Upper lobe of right lung (tissue), 1 donor: ENCODE data around the gene IL15RA. TPM values are rescaled to one million over a fixed set of nuclear protein-coding genes. Genes with fewer than 3 reads are reported as not detected.
"Not testable (repeated sequence)": the region's sequence is repeated elsewhere in the genome, so short reads cannot be mapped to it uniquely, and the experiment has no call there.

ENCODE experiments used
- ATAC-seq: fragments of 200-7000 bp; cut with Tn5 transposase; one replicate; pipeline ENCODE4 v1.9.1; 2020; ENCODE audit warnings: mild to moderate bottlenecking, moderate library complexity
- DNase-seq: peaks from one replicate; pipeline ENCODE4 v3.0.0-alpha.2; 2020
- H3K27ac ChIP-seq: fragments of 200-600 bp; one replicate; pipeline ENCODE4 v1.8.0; 2022
- H3K27me3 ChIP-seq: fragments of 200-600 bp; one replicate; pipeline ENCODE4 v1.8.0; 2022; ENCODE audit warnings: mild to moderate bottlenecking
- H3K36me3 ChIP-seq: fragments of 200-600 bp; one replicate; pipeline ENCODE4 v1.8.0; 2022
- H3K4me1 ChIP-seq: fragments of 200-600 bp; one replicate; pipeline ENCODE4 v1.8.0; 2022
- H3K4me3 ChIP-seq: fragments of 200-600 bp; one replicate; pipeline ENCODE4 v1.8.0; 2022; ENCODE audit warnings: mild to moderate bottlenecking
- H3K9me3 ChIP-seq: fragments of 200-600 bp; one replicate; pipeline ENCODE4 v1.8.0; 2022
- intact Hi-C: fragments of 100-400 bp; cut with DNase I; formaldehyde crosslinking; loops from one replicate; pipeline ENCODE4 v1.11.0; 2022
- total RNA-seq: library from RNA; stranded (reverse); fragmentation: NEBNext Ultra II Directional; extraction: Animal tissue kit (Norgen Biotek cat#: 25700); gene quantifications from one replicate; pipeline ENCODE4 v1.2.1, GENCODE V29; 2021
- TF ChIP-seq, protein P1 (sequence below): fragments of 200-600 bp; IDR thresholded peaks from one replicate; pipeline ENCODE4 v1.8.0; 2022; ENCODE audit warnings: antibody characterized with exemption
- donor health status: DM: no; HTN: yes; CAD: no; lungs with severe emphysema.

Gene IL15RA
- total RNA-seq, 1 donor from 2014 or later: 36.7 TPM

DNA sequence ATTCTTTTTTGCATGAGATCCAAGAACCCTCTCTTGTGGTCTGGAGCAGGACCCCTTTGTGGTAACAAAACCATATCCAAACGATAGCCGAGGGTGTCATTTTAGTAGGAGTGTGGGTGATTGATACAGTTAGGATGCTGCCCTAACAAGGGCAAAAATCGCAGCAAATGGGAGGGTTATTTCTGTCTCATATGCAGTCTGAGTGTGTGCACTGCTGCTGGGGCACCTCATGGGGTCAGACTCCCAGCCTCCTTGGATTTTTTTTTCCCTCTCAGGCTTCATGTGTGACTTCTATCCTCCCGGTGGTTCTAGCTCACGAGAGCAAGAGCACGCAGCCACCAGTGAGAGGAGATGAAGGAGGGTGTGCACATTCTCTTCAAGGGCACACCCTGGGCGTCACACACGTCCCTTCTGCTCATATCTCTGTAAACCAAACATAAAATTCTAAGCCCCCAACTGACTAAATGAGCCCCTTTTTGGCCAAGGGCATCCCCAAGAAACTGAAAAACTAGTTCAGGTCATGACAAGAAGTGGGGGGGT lies 28.6 kb upstream of the IL15RA start:
- TF ChIP-seq, protein P1, sequence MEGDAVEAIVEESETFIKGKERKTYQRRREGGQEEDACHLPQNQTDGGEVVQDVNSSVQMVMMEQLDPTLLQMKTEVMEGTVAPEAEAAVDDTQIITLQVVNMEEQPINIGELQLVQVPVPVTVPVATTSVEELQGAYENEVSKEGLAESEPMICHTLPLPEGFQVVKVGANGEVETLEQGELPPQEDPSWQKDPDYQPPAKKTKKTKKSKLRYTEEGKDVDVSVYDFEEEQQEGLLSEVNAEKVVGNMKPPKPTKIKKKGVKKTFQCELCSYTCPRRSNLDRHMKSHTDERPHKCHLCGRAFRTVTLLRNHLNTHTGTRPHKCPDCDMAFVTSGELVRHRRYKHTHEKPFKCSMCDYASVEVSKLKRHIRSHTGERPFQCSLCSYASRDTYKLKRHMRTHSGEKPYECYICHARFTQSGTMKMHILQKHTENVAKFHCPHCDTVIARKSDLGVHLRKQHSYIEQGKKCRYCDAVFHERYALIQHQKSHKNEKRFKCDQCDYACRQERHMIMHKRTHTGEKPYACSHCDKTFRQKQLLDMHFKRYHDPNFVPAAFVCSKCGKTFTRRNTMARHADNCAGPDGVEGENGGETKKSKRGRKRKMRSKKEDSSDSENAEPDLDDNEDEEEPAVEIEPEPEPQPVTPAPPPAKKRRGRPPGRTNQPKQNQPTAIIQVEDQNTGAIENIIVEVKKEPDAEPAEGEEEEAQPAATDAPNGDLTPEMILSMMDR: no peak
- H3K9me3 ChIP-seq: peaks cover 4% of the 10 kb centered on the region
- no peak overlapping the region for H3K27ac ChIP-seq
- H3K4me3 ChIP-seq: no peak overlapping the region
- DNase-seq: no peak
- H3K4me1 ChIP-seq: no peaks in the 10 kb centered on the region
- no peaks in the 10 kb centered on the region for H3K36me3 ChIP-seq
- no peaks in the 10 kb centered on the region for H3K27me3 ChIP-seq
- no peak for ATAC-seq
- intact Hi-C loops: no loop called here

DNA sequence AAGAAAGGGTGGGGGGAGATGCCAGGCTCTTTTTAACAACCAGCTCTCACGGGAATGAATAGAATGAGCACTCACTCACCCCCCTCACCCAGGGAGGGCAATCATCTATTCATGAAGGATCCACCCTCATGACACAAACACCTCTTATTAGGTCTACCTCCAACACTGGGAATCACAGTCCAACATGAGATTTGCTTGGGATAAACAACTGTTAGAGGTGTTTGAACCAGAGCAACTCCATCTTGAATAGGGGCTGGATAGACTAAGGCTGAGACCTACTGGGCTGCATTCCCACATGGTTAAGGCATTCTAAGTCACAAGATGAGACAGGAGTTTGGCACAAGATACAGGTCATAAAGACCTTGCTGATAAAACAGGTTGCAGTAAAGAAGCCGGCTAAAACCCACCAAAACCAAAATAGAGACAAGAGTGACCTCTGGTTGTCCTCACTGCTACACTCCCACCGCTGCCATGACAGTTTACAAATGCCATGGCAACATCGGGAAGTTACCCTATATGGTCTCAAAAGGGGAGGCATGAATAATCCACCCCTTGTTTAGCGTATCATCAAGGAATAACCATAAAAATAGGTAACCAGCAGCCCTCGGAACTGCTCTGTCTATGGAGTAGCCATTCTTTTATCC lies 27.9 kb upstream of the IL15RA start:
- DNase-seq, H3K36me3 ChIP-seq, H3K27me3 ChIP-seq, H3K27ac ChIP-seq, H3K4me1 ChIP-seq, H3K4me3 ChIP-seq, H3K9me3 ChIP-seq, intact Hi-C loops, ATAC-seq: not testable (repeated sequence)

DNA sequence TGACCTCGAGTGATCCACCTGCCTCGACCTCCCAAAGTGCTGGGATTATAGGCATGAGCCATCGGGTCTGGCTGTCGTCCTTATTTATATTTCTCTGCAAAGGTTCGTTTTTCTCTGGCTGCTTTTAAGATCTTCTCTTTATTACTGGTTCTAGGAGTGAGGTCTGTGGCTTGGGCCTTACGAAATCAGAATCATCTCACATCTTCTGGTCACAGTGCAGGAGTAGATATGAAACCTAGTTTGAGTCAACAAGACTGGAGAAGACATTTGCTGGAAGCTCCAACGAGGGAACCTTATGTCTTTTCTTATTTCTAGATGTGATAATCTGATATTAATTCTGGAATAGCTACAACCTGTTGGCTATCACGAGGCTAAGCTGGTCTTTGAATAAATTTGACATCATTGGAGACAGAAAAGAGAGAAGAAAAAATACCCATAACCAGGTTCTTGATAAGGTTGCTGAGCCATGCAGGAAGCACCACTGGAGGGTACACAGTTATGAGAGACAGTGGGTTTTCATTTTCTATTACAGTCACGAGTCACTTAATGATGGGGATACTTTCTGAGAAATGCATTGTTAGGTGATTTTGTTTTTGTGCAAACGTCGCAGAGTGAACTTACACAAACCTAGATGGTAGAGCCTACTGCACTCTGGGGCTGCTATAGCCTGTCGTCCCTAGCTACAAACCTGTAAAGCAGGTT lies 25.6 kb upstream of the IL15RA start:
- TF ChIP-seq, protein P1: no peak
- intact Hi-C loops: no loop called here
- ATAC-seq (no peak), DNase-seq (no peak)
- no peak overlapping the region for H3K27ac ChIP-seq
- H3K27me3 ChIP-seq: no peaks in the 10 kb centered on the region
- H3K9me3 ChIP-seq: peaks cover 4% of the 10 kb centered on the region
- H3K4me1 ChIP-seq: no peaks in the 10 kb centered on the region
- no peaks in the 10 kb centered on the region for H3K36me3 ChIP-seq
- no peak overlapping the region for H3K4me3 ChIP-seq

DNA sequence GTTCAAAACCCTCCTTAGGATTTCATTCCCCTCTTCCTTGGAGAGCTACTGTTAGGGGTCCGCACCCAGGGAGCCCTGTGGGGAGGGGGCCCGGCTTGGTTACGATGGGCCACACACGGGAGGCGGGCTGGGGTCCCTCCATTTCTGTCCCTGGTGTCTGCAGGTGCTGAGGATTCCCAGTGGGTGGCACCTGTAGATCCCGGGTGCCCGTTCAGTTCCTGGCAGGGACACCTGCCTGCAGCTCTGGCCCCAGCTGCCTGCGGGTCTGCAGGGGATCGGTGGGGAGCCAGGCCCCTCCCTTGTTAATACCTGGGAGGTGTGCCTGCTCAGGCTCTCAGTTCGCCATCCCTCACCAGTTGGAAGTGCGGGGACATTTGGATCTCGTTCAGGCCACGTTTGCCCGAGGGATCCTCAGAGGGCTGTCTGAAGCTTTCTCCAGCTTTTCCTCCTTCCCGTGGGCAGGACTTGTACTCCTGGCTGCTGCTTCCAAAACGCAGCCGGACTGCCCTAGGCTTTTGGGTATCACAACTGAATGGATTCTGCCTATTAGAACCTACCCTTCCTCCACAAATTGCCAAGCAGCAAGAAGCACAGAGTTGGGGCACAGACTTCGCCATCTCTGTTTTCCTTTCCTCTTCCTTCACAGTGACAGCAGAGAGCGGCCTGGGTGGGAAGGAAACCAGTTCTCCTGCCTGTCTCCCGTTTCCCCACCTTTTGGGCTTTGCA lies 22.3 kb upstream of the IL15RA start:
- Histone ChIP-seq H3K4me3 (no peak overlapping the region), H3K27me3 (no peaks in the 10 kb centered on the region), H3K9me3 (peaks cover 2% of the 10 kb centered on the region), H3K27ac (no peak overlapping the region), H3K4me1 (no peaks in the 10 kb centered on the region), H3K36me3 (no peaks in the 10 kb centered on the region)
- DNase-seq: no peak
- intact Hi-C loops: no loop called here
- peak; percentile 32 for ATAC-seq
- TF ChIP-seq, protein P1: no peak

DNA sequence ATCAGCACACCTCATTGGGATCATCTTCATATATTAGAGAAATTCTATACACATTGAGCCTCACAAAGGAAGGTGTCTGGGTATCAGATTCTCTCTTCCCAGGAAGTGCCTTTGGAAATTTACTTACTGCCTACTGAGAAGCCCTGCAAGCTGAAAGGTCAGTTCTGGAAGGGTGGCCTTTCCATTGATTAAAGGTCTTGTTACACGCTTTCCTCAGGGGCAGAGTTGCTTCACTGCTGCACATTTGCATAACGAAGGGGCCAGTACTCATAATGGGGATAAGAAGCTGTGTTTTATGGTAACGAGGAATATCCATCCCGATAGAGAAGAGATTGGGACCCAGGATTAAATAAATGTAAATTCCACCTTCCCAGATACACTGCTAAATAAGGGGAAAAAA lies 19.4 kb upstream of the IL15RA start:
- TF ChIP-seq, protein P1: no peak
- no peaks in the 10 kb centered on the region for H3K27me3 ChIP-seq
- no peak overlapping the region for H3K4me3 ChIP-seq
- H3K9me3 ChIP-seq: peaks cover 8% of the 10 kb centered on the region
- intact Hi-C loops: no loop called here
- H3K27ac ChIP-seq: no peak overlapping the region
- no peaks in the 10 kb centered on the region for H3K36me3 ChIP-seq
- H3K4me1 ChIP-seq: no peaks in the 10 kb centered on the region
- no peak for DNase-seq
- ATAC-seq: no peak

DNA sequence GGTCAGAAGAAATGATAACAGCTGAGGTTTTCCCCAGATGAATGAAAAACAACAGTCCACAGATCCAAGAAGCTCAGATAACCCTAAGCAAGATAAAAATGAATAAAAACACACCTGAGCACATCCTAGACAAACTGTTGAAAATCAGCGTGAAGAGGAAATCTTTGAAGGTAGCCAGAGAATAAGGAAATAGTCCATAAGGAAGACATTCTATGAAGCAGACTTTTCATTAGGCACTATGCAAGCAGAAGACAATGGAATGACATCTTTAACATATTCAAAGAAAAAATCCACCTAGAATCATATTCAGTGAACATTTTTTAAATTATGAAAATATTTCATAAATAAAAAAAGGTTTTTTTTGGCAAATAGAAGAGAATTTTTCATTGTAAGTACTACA lies 15.1 kb upstream of the IL15RA start:
- H3K9me3 ChIP-seq: peaks cover 8% of the 10 kb centered on the region
- intact Hi-C loops: no loop called here
- no peak overlapping the region for H3K27ac ChIP-seq
- no peak for ATAC-seq
- DNase-seq: no peak
- H3K36me3 ChIP-seq: no peaks in the 10 kb centered on the region
- TF ChIP-seq, protein P1: no peak
- H3K4me3 ChIP-seq: no peak overlapping the region
- H3K4me1 ChIP-seq: no peaks in the 10 kb centered on the region
- H3K27me3 ChIP-seq: no peaks in the 10 kb centered on the region
